ENCODE measurements around the gene ASTN2.

ASTN2 gene

DNA sequence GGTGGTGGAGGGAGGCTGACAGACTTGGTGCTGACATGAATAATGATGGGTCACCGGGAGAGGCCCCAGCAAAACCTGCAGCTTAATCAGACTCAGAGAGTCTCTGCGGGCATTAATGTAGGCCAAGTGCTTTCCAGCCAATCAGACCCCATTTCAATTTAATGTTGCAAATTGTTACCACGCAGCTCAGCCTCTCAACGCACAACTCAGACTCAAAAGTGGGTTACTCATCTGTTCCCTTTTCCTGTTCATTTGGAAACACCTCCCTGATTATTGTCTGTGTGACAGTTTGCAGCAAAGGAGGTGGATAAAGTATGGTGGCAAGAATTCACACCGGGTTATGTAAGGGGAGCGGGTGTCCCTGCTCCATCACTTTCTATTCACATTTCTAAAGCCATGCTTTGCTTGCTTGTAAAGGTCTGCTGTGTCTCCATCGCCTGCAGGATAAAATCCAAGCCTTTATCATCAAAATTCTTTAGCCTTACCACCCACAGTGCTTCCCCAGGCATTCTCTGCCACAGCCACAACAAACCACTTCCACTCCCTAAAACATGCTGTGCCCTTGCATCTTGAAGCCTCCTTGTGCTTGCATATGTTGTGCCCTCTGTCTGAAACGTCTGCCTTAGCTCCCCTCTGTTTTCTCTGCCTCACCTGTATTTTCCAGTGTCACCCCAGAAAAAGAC lies 156.5 kb downstream of the ASTN2 start:
- in situ Hi-C loops (cut with MboI; ENCODE audit: low sequenced_read_pairs): no loop called here

DNA sequence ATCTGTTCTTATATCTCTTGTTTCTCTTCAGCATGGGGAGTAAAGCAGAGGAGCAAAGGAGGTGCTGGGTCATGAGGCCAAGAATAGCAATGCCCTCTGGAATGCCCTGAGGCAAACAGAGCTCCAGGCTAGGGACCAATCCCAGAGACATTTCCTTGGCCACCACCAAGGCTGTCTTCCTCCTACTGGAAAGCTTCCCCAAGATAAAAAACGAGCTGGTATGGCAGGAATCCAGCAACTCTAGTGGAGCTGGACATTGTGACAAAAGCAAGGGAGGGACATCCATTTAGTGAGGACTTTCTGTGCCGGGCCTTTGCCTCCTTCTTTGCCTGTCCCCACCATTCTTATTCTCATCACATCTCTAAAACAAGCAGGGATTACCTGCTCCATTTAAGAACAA lies 161.6 kb downstream of the ASTN2 start:
- in situ Hi-C loops (cut with MboI; ENCODE audit: low sequenced_read_pairs): no loop called here

DNA sequence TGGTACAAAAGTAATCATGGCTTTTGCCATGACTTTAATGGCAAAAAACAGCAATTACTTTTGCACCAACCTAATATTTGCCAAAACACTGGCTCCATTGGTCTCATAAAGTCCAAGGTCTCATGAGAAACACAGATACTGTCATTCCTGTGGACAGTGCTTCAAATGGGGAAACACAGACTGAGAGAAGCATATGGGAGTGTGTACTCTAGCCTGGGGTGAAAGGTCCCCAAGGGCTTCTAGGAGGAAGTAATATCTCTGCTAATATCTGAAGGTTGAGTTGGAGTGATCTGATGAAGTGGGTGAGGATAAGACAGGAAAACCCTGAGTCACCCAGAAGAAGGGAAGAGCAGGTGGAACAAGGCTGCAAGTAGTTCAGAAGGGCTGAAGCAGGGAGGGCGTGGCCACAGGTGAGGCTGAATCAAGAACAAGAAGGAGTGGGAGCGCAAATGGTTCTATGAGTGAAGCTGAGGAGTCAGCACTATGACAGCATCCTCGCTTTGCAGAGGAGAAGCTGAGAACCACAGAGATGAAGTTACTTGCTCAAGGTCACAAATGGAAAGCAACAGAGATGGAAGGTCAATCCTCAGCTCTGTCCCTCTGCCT lies 164.1 kb downstream of the ASTN2 start:
- in situ Hi-C loops (cut with MboI; ENCODE audit: low sequenced_read_pairs): no loop called here

DNA sequence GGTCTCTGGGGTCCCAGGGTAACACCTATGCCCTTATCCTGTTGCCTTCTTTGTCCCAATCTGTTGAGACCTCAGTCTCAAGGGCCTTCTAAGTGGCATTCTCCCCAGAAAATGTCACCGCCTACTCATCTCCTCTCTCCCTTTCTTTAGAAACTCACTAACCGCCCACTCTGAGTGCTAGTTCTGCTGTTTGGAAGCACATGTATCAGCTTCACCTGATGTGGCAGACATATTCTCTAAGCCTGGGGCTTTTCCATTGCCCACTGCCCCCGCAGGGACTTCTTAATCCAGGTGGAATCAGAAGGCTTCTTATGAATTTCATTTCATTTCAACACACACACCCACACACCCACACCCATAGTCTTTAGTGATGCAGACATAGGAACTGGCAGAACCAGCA lies 165.1 kb downstream of the ASTN2 start:
- in situ Hi-C loops (cut with MboI; ENCODE audit: low sequenced_read_pairs): no loop called here

DNA sequence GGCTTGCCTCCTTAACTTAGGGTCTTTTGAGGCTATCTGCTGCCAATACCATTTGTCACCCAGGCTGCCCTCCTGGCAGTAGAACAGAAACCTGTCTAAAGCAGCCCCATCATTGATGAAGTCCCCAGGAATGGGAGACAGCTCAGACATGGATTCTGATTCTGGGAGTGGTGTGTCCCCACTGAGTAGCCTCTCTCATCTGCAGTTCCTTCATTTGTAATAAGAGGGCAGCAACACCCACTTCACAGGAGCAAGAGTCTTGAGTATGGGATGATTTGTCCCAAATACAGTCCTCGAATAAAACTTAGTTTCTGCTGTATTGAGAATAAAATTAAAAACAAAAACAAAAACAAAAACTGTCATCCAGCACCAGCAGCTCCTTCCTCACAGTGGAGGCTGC lies 167.6 kb downstream of the ASTN2 start:
- in situ Hi-C loops (cut with MboI; ENCODE audit: low sequenced_read_pairs): no loop called here

- in situ Hi-C loops (cut with MboI; ENCODE audit: low sequenced_read_pairs): no loop called here
Measured at GRCh38 chr9:117245175-117245829, 169.6 kb downstream of the ASTN2 start.

DNA sequence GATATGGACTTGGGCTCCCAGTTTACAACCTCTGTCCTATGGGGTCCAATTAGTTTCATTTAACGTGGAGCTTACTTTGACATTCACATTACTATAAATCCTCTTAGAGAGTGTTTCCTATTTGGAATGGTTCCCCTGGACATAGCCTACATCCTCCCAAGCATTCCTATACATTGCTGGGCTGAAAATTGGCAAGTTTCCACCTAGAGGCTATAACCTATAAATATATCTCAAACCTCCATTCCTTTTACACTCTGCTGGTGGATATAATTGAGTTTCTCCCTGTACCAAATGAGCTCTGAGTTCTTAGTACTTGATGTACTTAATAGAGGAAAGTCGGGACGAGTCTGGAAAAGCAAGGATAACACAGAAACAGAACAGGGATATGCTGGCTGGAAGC lies 172.8 kb downstream of the ASTN2 start:
- in situ Hi-C loops (cut with MboI; ENCODE audit: low sequenced_read_pairs): no loop called here

- in situ Hi-C loops (cut with MboI; ENCODE audit: low sequenced_read_pairs): no loop called here
Measured at GRCh38 chr9:117239428-117239827, 175.4 kb downstream of the ASTN2 start.

GRCh38 chr9:117234103-117234502 lies 180.8 kb downstream of the ASTN2 start:
- in situ Hi-C loops (cut with MboI; ENCODE audit: low sequenced_read_pairs): no loop called here

- in situ Hi-C loops (cut with MboI; ENCODE audit: low sequenced_read_pairs): no loop called here
Measured at GRCh38 chr9:117233016-117233415, 181.8 kb downstream of the ASTN2 start.

DNA sequence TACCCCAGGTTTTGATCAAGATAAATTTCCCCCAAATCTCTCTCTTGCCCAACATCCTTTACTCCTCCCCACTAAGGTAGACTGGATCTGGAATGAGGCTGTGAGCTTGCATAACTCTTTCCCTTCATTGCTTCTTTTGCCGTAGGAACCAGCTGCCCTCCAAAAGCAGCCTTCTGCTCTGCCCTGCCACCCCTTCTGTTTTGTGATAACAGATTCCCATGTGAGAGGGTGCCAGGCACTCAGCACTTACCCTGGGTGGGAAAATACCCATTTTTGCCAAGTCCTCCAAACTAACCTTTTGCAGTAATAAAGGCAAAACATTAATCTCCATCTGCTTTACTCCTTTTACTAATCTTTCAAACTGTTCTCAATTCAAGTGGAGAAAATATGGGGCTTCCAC lies 182.6 kb downstream of the ASTN2 start:
- in situ Hi-C loops (cut with MboI; ENCODE audit: low sequenced_read_pairs): no loop called here

DNA sequence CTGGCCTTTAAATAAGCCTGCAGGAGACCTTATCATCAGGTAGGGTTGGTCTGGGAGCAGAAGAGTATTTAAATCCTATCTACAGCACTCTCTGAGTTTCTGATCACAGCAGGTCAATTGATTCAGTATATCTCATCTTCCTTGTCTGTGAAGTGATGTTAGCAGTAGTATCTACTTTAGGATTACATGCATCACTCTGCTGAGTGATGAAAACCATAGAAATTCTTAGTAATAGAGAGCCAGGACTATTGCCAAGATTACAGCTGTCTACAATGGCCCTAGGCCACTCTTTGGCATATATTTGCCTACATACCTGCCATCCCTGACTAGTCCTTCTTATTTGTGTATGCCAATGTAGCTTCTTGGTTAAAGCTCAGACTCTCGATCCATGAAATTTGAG lies 183.8 kb downstream of the ASTN2 start:
- in situ Hi-C loops (cut with MboI; ENCODE audit: low sequenced_read_pairs): no loop called here

DNA sequence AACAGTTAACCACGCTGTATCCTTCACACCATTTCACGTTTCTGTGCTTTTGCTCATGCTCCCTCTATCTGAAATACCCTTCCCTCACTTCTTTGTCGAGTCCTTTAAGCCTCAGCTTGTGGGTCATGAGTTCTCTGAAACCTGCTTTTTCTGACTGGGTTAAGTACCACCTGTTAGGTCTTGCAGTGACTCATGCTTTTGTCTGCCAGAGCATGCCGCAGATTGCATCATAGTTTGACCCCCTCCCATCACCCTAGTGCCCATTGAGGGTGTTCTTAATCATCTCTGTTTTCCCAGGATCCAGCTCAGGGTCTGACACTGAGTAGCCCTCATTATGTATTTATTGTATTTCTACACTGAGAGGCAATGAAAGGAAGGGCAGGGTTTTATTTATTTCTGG lies 190.2 kb downstream of the ASTN2 start:
- in situ Hi-C loops (cut with MboI; ENCODE audit: low sequenced_read_pairs): no loop called here

DNA sequence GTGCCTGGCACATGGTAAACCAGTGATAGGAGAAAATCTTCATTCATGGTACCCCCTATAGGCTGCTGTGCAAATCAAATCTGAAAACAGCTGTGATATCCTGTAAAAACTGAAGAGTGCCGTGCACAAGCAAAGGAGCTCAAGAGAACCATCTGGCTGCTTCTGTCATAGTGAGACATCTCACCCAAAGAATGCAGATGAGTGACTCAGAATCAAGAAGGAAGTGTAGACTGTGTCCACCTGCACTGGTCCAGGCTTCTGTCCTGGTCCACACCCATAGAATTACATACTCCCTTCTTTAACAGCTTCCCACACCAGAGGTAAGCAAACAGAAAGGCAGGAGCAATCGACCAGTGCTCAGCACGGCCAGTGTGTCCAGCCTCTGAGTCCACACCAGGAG lies 195.9 kb downstream of the ASTN2 start:
- in situ Hi-C loops (cut with MboI; ENCODE audit: low sequenced_read_pairs): no loop called here

DNA sequence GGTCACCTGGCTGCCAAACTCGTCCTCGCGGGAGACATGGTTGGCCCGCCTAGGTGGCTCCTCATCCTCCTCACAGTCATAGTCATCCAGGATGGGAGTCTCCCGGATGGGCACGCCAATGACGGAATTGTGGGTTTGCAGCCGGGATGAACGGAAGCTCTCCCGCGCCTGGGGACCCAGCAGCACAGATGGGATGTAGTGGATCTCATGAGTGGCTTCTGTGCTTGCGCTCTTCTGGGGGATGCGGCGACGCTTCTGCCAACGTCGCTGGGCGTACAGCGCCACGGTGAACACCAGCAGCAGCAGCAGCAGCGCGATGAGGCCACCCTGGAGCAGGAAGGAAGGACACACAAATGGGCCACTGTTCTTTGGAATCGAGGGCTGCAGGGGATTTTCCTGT lies 200.4 kb downstream of the ASTN2 start:
- in situ Hi-C loops (cut with MboI; ENCODE audit: low sequenced_read_pairs): no loop called here

DNA sequence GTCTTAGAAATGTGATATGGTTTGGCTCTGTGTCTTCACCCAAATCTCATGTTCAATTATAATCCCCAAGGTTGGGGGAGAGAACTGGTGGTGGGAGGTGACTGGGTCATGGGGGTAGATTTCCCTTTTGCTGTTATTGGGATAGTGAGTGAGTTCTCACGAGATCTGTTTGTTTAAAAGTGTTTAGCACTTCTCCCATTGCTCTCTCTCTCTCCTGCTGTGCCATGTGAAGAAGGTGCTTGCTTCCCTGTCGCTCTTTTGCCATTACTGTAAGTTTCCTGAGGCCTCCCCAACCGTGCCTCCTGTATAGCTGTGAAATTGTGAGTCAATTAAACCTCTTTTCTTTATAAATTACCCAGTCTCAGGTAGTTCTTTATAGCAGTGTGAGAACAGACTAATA lies 203.6 kb downstream of the ASTN2 start:
- in situ Hi-C loops (cut with MboI; ENCODE audit: low sequenced_read_pairs): no loop called here

GRCh38 chr9:117205806-117206205 lies 209.1 kb downstream of the ASTN2 start:
- in situ Hi-C loops (cut with MboI; ENCODE audit: low sequenced_read_pairs): no loop called here

DNA sequence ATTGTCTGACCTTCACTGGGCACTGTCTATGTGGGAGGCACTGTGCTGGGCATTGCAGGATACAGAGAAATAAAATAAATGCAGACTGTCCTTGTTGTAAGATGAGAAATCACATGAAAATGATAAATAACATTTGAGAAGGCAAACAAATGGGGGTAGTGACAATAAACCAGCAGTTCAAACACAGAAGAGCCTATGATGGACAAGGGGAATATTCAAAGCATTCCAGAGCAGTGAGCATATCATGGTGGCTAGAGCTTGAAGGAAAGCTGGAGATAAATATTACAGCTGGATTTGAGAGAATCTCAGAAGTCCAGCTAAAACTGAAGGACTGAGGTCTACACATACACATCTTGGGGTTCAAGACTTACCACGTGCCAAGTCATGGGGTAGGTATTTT lies 209.9 kb downstream of the ASTN2 start:
- in situ Hi-C loops (cut with MboI; ENCODE audit: low sequenced_read_pairs): no loop called here

DNA sequence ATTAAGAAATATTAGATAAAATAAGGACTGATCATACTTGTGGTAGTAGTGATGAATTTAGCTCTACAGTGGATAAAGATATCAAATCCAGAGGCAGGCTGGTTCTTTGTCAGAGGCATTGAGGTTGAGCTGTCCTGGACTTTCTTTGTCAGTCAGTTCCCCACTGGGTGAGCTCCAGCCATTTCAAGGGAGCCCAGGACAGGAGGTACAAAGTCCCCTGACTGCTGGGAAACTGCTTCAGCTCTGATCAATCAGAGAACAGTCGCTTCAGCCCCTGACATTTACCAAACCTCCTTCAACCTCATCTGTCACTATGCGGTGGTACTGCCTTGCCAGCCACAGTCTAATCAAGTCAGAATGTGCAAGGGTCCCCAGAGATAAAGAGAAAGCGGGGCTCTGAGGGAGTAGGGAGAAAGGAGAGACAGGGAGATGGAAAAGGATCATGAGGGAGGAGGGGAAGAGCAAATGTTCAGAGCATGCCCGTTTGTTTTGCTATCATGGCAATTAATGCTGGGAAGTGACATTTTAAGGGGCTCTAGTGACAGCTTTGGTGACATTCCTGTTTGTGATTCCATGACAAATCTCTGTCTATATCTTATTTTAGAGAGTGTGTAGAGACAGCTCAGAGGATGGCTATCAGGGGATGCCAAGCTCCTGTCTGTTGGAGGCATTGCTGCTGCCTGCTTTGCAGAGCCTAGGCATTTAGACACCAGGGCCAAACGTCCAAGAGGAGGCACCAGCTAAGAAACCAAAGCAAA lies 223.2 kb downstream of the ASTN2 start:
- in situ Hi-C loops (cut with MboI; ENCODE audit: low sequenced_read_pairs): no loop called here

- in situ Hi-C loops (cut with MboI; ENCODE audit: low sequenced_read_pairs): no loop called here
Measured at GRCh38 chr9:117189121-117189520, 225.7 kb downstream of the ASTN2 start.

- in situ Hi-C loops (cut with MboI; ENCODE audit: low sequenced_read_pairs): no loop called here
Measured at GRCh38 chr9:117188394-117188793, 226.5 kb downstream of the ASTN2 start.

DNA sequence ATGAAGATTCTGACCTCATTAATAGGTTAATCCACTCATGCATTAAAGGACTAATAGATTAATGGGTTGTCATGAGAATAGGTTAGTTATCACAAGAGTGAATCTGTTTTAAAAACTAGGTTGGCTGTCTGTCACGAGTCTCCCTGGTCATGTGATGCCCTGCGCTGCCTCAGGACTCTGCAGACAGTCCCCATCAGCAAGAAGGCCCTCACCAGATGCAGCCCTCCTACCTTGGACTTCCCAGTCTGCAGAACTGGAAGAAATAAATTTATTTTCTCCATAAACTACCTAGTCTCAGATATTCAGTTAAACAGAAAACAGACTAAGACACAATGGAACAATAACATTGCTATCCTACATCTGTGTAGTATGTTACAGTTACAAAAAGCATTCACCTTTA lies 227.4 kb downstream of the ASTN2 start:
- in situ Hi-C loops (cut with MboI; ENCODE audit: low sequenced_read_pairs): no loop called here

All from HL-60/S4 (cell line).